Epithelial cell of esophagus (primary cell): ENCODE data around the gene IRX3.
A peak's percentile ranks its signal among the peaks of the same experiment; 100 is the strongest.

Experiments
- DNase-seq: peaks from one replicate; pipeline ENCODE4 v3.0.0; 2010; ENCODE audit warnings: low read depth
- H3K4me3 ChIP-seq: 2 replicates; pipeline ENCODE4 v1.5.1; 2011; ENCODE audit warnings: mild to moderate bottlenecking, low read length, control low read depth
- TF ChIP-seq, protein P1 (sequence below): IDR thresholded peaks from 2 replicates; pipeline ENCODE4 v1.5.1; 2011; ENCODE audit warnings: low read depth, mild to moderate bottlenecking, low read length, control low read depth, inconsistent platforms; ENCODE audit not compliant: insufficient read depth; ENCODE audit errors: missing control alignments

Gene IRX3

DNA sequence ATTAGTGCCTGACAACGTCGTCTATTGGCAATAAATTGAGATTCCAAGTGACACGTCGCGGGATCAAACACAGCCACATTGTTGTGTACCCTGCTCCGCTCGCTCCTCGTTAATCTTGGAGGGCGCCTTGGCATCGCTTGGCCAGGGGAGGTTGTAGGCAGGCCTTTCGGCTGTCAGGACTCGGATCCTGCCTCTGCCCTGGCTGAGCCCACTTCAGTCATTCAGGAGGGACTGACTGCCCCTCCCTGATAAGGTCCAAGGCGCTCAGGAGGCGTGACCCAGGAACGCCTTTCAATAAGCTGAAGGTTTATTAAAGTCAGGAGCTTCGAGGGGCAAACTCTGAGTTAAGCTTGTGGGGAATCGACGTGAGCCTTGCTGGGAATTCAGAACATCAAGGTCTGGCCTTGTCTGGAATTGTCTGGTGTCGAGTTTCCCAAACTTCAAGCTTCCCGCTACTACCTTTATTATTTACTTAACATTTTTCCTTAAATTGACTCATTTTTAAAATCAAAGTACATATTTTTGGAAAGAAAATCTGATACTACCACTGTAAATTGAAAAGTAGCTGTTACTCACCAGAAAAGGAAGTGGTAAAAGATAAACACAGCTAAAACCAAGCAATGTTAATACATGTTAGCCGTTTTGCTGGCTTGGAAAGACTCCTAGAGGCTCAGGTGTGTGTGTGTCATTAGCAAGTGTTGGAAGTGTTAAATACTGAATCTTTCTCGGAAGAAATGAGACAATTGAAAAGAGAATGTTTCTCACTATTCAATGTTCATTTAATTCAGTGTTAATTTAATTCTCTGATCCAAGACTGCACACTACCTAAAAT, 5.3 kb upstream of the IRX3 start:
- no peak overlapping the region for H3K4me3 ChIP-seq
- peak; percentile 24 for DNase-seq
- TF ChIP-seq, protein P1, sequence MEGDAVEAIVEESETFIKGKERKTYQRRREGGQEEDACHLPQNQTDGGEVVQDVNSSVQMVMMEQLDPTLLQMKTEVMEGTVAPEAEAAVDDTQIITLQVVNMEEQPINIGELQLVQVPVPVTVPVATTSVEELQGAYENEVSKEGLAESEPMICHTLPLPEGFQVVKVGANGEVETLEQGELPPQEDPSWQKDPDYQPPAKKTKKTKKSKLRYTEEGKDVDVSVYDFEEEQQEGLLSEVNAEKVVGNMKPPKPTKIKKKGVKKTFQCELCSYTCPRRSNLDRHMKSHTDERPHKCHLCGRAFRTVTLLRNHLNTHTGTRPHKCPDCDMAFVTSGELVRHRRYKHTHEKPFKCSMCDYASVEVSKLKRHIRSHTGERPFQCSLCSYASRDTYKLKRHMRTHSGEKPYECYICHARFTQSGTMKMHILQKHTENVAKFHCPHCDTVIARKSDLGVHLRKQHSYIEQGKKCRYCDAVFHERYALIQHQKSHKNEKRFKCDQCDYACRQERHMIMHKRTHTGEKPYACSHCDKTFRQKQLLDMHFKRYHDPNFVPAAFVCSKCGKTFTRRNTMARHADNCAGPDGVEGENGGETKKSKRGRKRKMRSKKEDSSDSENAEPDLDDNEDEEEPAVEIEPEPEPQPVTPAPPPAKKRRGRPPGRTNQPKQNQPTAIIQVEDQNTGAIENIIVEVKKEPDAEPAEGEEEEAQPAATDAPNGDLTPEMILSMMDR, result no peak

DNA sequence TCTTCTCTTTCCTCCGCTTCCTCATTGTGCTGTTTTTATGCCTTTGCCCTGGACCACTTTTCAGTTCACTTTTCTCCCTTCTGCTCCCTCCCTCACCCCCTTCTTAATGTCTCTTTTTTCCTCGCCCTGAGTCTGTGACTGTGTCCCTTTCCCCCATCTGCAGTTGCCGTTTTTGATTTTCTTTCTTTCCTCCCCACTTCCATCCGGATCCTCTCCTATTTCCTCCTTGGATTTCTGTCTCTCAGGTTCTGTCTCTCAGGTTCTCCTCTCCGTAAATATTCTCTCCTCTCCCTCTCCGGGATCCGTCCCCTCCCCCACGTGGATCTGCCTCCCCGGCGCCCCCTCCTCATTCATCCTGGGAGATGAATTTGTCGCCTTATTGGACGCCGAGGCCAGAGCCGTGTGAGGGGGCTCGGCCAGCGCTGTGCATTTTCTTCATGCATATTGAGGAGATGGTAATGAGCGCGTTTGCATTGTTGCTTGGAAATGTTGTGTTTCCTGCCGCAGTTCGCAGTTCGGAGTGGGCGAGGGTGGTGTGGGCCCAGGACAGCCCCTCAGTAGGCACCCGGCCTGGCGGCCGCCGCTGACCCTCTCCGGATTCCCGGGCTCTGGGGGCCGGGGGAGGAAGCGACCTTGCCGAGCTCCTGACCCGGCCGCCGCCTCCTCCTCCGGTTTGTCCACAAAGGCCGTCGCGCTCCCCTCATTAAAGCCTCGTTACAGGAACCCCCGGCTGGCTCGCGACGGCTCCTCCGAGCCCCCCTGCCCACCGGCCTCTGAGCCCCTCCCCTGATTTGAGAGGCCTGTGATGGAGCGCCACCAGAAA, 4.5 kb upstream of the IRX3 start:
- no peak for DNase-seq
- TF ChIP-seq, protein P1, result no peak
- no peak overlapping the region for H3K4me3 ChIP-seq

DNA sequence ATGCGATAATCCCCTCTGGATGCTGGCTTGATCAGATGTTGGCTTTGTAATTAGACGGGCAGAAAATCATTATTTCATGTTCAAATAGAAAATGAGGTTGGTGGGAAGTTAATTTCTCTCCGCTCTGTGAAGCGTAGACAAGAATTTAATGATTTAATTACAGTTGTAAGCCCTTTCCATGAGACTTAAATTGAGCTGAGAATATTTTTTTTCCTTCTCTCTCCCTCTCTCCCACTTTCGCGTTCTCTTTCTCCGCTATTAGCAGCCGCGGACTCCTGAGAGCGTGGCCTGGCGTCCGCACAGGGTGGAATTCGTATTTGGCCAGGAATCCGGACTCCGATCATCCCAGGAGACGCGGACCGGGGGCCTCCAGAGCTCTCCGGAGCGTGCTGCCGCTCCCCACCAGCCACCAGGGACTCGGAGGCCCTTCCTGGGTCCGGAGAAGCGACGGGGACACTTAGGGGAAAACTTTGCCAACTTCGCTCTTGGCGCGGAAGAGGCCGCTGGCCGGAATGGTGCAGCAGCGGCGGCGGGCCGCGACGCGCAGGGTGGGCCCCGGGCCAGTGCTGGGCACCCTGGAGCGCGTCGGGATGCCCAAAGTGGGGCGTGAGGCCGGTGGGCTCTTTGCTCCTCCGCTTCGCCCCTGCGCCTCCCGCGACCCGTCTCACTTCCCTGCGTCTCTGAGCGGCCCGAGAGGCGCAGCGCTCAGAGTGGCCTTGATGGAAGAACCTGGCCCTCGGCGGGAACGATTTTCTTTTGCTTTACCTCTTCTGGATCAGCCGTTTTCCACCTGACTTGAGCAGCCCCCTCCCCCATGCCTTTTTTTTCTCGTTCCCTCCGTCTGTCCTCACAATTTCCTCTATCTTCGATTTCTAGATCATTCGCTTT, 3.6 kb upstream of the IRX3 start:
- DNase-seq, result no peak
- TF ChIP-seq, protein P1, result no peak
- H3K4me3 ChIP-seq, result no peak overlapping the region

DNA sequence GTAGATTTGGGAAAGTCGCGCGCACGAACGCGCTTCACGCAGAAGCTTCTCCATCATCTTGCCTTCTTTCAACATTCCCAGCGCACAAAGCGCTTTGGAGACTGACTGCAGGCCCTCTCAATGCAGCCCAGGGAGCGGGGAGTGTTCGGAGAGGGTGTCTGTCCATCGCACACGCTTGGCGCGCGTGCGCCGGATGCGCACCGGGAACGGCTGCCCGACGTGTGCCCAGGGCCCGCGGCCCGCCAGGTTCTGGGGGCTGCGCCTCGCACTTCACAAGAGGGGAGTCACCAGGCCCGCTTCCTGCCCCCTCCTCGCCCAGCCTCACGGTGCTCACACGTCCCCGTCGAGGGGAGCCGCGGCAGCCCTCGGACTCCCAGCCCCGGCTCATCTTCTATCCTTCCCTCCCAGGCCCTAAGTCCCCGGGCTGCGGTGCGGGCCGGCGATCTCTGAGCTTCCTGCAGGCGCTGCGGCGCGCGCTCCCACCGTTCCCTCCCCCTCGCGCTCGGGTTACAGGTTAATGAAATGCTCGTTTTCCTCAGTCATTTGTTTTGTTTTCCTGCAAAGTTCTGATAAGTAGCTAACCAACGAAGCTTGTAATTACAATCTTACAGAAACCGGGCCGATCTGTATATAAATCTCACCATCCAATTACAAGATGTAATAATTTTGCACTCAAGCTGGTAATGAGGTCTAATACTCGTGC, 2.8 kb upstream of the IRX3 start:
- no peak for DNase-seq
- no peak overlapping the region for H3K4me3 ChIP-seq

DNA sequence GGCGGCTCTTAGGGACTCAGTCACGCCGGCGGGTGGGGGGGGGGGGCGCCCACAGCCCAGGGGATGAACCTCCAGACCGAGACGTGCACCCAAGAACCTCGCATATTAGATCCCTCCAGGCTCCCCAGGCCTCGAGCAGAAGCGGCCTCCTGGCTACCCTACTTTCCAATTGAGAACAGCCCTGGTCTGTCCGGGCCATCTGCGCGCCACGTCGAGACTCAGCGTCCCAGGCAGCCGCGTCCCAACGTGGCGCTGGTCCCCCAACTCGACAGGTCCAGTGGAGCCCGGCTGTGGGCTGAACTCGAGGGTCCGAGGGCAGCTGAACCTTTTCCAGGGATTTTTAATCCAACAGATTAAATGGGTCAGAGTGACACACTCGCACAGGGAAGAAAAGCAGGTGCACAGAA, 2.3 kb upstream of the IRX3 start:
- TF ChIP-seq, protein P1, result no peak
- DNase-seq, result no peak
- H3K4me3 ChIP-seq, result no peak overlapping the region

More for the DNA sequence above, 2.8 kb upstream of the IRX3 start:
- TF ChIP-seq, protein P1, result no peak
